ENCODE results near the gene SPRY1. TPM values are rescaled to one million over a fixed set of nuclear protein-coding genes. Genes with fewer than 3 reads are reported as not detected.

The SPRY1 gene
- polyA plus RNA-seq, 2 of the 4 experiments (the other 2 are of a cell fraction), result 0.54 to 2.1 TPM

GRCh38 chr4:123350726-123351125 is 45.9 kb upstream of the SPRY1 start:
- CTCF ChIA-PET, result no interaction called here
- no peak for TF ChIP-seq BCL3 (IDR thresholded peaks at IDR 0.05)
- TF ChIP-seq MYC (IDR thresholded peaks at IDR 0.05; ENCODE audit: borderline replicate concordance, low read length), result no peak
- no peak for TF ChIP-seq ZFP36 (IDR thresholded peaks at IDR 0.05; ENCODE audit: borderline replicate concordance, partially characterized antibody)
- no peak for TF ChIP-seq BHLHE40 (IDR thresholded peaks at IDR 0.05; ENCODE audit: low read depth, low read length)
- TF ChIP-seq TFCP2L1 (CRISPR knock-in tag; IDR thresholded peaks at IDR 0.05), result no peak
- no peak for TF ChIP-seq NR3C1 (IDR thresholded peaks at IDR 0.05)
- TF ChIP-seq HDAC2 (IDR thresholded peaks at IDR 0.05), result no peak
- TF ChIP-seq POLR2A (IDR thresholded peaks at IDR 0.05; ENCODE audit: low read length), result no peak
- FAIRE-seq (no peak), DNase-seq (ENCODE audit: low read depth in 1 of 2, low spot score in 1 of 2) (no peak), ATAC-seq (no peak)
- Histone ChIP-seq H3K9me3 (no peaks in the 10 kb centered on the region), H3K4me3 (no peak overlapping the region), H3K4me2 (no peak overlapping the region), H3K4me1 (no peaks in the 10 kb centered on the region), H3K27ac (no peak overlapping the region)
- POLR2A ChIA-PET, result no interaction called here
- 85% methylated on average over 6 of the region's 6 CpGs for WGBS (ENCODE audit: missing lambda C conversion rate)

GRCh38 chr4:123351713-123352112 is 44.9 kb upstream of the SPRY1 start:
- FAIRE-seq, result no peak
- no peak overlapping the region for H3K4me2 ChIP-seq
- ChIA-PET POLR2A (no interaction called here), CTCF (no interaction called here)
- H3K4me3 ChIP-seq, result no peak overlapping the region
- no peak for ATAC-seq
- no peak overlapping the region for H3K27ac ChIP-seq
- TF ChIP-seq MYC (IDR thresholded peaks at IDR 0.05; ENCODE audit: borderline replicate concordance, low read length) (no peak), SMC3 (IDR thresholded peaks at IDR 0.05) (no peak), HOXA7 (CRISPR knock-in tag; IDR thresholded peaks at IDR 0.05) (no peak), NFE2L2 (conservative IDR thresholded peaks at IDR 0.05; ENCODE audit: low read length) (no peak), BCL3 (IDR thresholded peaks at IDR 0.05) (no peak), CEBPB (IDR thresholded peaks at IDR 0.05) (no peak), ZSCAN20 (CRISPR knock-in tag; IDR thresholded peaks at IDR 0.05) (no peak), EHF (CRISPR knock-in tag; IDR thresholded peaks at IDR 0.05) (no peak), ATOH8 (CRISPR knock-in tag; IDR thresholded peaks at IDR 0.05; ENCODE audit: low read depth) (no peak), EHMT2 (IDR thresholded peaks at IDR 0.05; ENCODE audit: low read depth) (no peak), RNF2 (IDR thresholded peaks at IDR 0.05; ENCODE audit: borderline replicate concordance, low read depth) (no peak), RARB (CRISPR knock-in tag; IDR thresholded peaks at IDR 0.05) (no peak), HDAC2 (IDR thresholded peaks at IDR 0.05) (no peak), KDM1A (IDR thresholded peaks at IDR 0.05; ENCODE audit: low read depth) (no peak), JUN (IDR thresholded peaks at IDR 0.05) (no peak), HMGXB4 (CRISPR knock-in tag; IDR thresholded peaks at IDR 0.05; ENCODE audit: borderline replicate concordance) (no peak), HOXB13 (CRISPR knock-in tag; IDR thresholded peaks at IDR 0.05; ENCODE audit: low read depth) (no peak), MAFK (IDR thresholded peaks at IDR 0.05; ENCODE audit: partially characterized antibody) (no peak), JUNB (IDR thresholded peaks at IDR 0.05) (no peak)
- no peak for DNase-seq (ENCODE audit: low read depth in 1 of 2, low spot score in 1 of 2)
- 79% methylated on average over 19 of the region's 19 CpGs for WGBS (ENCODE audit: missing lambda C conversion rate)
- no peaks in the 10 kb centered on the region for H3K4me1 ChIP-seq
- no peaks in the 10 kb centered on the region for H3K9me3 ChIP-seq

All from A549 (cell line).